Mesodermal cell (in vitro differentiated cells): Measurements from ENCODE around the gene LYAR.
"Not testable (repeated sequence)": the region's sequence is repeated elsewhere in the genome, so short reads cannot be mapped to it uniquely, and the experiment has no call there.

ENCODE experiments used
- H3K27ac ChIP-seq: 2 replicates; pipeline ENCODE4 v1.7.0; 2013; ENCODE audit warnings: mild to moderate bottlenecking, low read depth, low read length, moderate library complexity; ENCODE audit not compliant: severe bottlenecking
- H3K36me3 ChIP-seq: 2 replicates; pipeline ENCODE4 v1.7.1; 2013; ENCODE audit warnings: mild to moderate bottlenecking, low read length, moderate library complexity; ENCODE audit not compliant: control insufficient read depth, insufficient read depth
- H3K4me1 ChIP-seq: one replicate; pipeline ENCODE4 v1.7.1; 2013; ENCODE audit warnings: mild to moderate bottlenecking, low read length; ENCODE audit not compliant: insufficient read depth, control insufficient read depth, poor library complexity, severe bottlenecking
- H3K4me3 ChIP-seq: 2 replicates; pipeline ENCODE4 v1.7.0; 2013; ENCODE audit warnings: low read length, control low read depth, mild to moderate bottlenecking; ENCODE audit not compliant: insufficient read depth, poor library complexity, severe bottlenecking; ENCODE audit errors: extremely low read depth
- H3K9me3 ChIP-seq: 2 replicates; pipeline ENCODE4 v1.7.1; 2013; ENCODE audit warnings: mild to moderate bottlenecking, low read length, moderate library complexity; ENCODE audit not compliant: control insufficient read depth
- WGBS, 2 experiments: methylation state at CpG; one replicate each; pipeline ENCODE4 v1.1.5; 2013; ENCODE audit warnings: missing lambda C conversion rate in 2 of 2; ENCODE audit not compliant: insufficient coverage in 2 of 2; 5-methylcytosine and 5-hydroxymethylcytosine counted together

LYAR gene

GRCh38 chr4:4245172-4245571 is 44.8 kb downstream of the LYAR start:
- peaks cover 5% of the 10 kb centered on the region for H3K4me1 ChIP-seq
- H3K36me3 ChIP-seq = peaks cover 54% of the 10 kb centered on the region
- H3K9me3 ChIP-seq = no peaks in the 10 kb centered on the region
- no peak overlapping the region for H3K4me3 ChIP-seq
- 94 to 100% methylated on average over 1 of the region's 1 CpG for WGBS, 2 experiments
- no peak overlapping the region for H3K27ac ChIP-seq

- H3K4me1 ChIP-seq = not testable (repeated sequence)
- peaks cover 59% of the 10 kb centered on the region for H3K36me3 ChIP-seq
- WGBS, 2 experiments = no CpG with 5 or more reads among the region's 3 CpGs
Observed at GRCh38 chr4:4239551-4239950, 50.4 kb downstream of the LYAR start.

GRCh38 chr4:4233610-4234009 is 56.3 kb downstream of the LYAR start:
- no peaks in the 10 kb centered on the region for H3K4me1 ChIP-seq
- no peaks in the 10 kb centered on the region for H3K9me3 ChIP-seq
- H3K36me3 ChIP-seq = peaks cover 14% of the 10 kb centered on the region
- no peak overlapping the region for H3K27ac ChIP-seq
- WGBS, 2 experiments = 83 to 90% methylated on average over 2 of the region's 2 CpGs
- no peak overlapping the region for H3K4me3 ChIP-seq

More at GRCh38 chr4:4239551-4239950, 50.4 kb downstream of the LYAR start:
- not testable (repeated sequence) for H3K27ac ChIP-seq, H3K4me3 ChIP-seq, H3K9me3 ChIP-seq

DNA sequence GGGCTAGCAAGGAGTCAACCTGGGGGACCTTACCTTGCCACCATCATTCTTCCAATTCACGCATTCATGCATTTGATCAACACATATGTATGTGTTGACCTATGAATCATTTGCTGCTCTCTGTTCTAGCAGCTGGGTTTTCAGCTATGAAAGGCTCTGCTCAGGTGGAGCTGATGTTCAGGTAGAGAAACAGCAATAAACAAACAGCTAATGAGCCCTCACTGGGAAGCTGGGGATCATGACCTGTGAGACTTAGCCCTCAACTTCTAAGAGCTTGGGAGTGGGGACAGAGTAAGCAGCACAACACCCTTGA is 61.6 kb downstream of the LYAR start:
- Histone ChIP-seq H3K4me1 (no peaks in the 10 kb centered on the region), H3K9me3 (no peaks in the 10 kb centered on the region), H3K4me3 (no peak overlapping the region), H3K27ac (no peak overlapping the region), H3K36me3 (no peaks in the 10 kb centered on the region)
- 80% methylated on average over 1 of the region's 1 CpG; no CpG with 5 or more reads in 1 of the 2 experiments for WGBS, 2 experiments

- no peaks in the 10 kb centered on the region for H3K4me1 ChIP-seq
- no peak overlapping the region for H3K27ac ChIP-seq
- no peaks in the 10 kb centered on the region for H3K36me3 ChIP-seq
- H3K4me3 ChIP-seq = no peak overlapping the region
- H3K9me3 ChIP-seq = no peaks in the 10 kb centered on the region
- WGBS, 2 experiments = 21 to 24% methylated on average over 37 to 44 of the region's 51 CpGs
Observed at GRCh38 chr4:4227510-4228355, 62.2 kb downstream of the LYAR start.

GRCh38 chr4:4226606-4227438 is 63.1 kb downstream of the LYAR start, which contains the start of gene OTOP1:
TSS of gene OTOP1 (minus strand) at chr4:4226929. CDS start at chr4:4226864, 65 bp downstream.
- H3K36me3 ChIP-seq = no peaks in the 10 kb centered on the region
- H3K9me3 ChIP-seq = no peaks in the 10 kb centered on the region
- no peak within 1 kb of the TSS for H3K4me3 ChIP-seq
- WGBS, 2 experiments = 15 to 19% methylated on average over 33 to 40 of the region's 82 CpGs
- no peak within 1 kb of the TSS for H3K27ac ChIP-seq
- no peaks in the 10 kb centered on the region for H3K4me1 ChIP-seq

- Histone ChIP-seq H3K9me3 (no peaks in the 10 kb centered on the region), H3K36me3 (no peaks in the 10 kb centered on the region), H3K4me3 (no peak overlapping the region), H3K4me1 (no peaks in the 10 kb centered on the region), H3K27ac (no peak overlapping the region)
- 21 to 28% methylated on average over 27 to 37 of the region's 41 CpGs for WGBS, 2 experiments
Observed at GRCh38 chr4:4225915-4226605, 63.9 kb downstream of the LYAR start.
